ENCODE results near the gene AP4B1.
"Not testable (repeated sequence)": the region's sequence is repeated elsewhere in the genome, so short reads cannot be mapped to it uniquely, and the experiment has no call there.

AP4B1 gene

GRCh38 chr1:113904674-113905434, at the start of gene AP4B1, which contains the start of gene DCLRE1B:
TSS of gene AP4B1 (minus strand) at chr1:113904799. CDS start at chr1:113904717, 82 bp downstream.
TSS of gene DCLRE1B (plus strand) at chr1:113905326. CDS start at chr1:113905587, 261 bp downstream.
- DNase-seq, result peak; percentile 99

DNA sequence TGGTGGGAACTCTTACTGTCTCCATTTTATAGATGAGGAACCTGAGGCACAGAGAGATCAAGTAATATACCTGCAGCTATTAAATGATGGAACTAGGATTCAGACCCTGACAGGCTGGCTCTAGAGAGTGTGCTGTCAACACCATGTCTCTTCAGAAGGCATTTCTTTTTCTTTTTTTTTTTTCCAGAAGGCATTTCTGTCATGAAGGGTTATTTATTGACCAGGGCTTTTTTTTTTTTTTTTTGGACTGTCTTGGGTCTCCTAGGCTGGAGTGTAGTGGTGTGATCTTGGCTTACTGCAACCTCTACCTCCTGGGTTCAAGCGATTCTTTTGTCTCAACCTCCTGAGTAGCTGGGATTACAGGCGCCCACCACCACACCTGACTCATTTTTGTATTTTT, 47.1 kb upstream of the AP4B1 start:
- DNase-seq, result no peak

- DNase-seq, result no peak
These were observed 46.3 kb upstream of the AP4B1 start for GRCh38 chr1:113950908-113951307.

DNA sequence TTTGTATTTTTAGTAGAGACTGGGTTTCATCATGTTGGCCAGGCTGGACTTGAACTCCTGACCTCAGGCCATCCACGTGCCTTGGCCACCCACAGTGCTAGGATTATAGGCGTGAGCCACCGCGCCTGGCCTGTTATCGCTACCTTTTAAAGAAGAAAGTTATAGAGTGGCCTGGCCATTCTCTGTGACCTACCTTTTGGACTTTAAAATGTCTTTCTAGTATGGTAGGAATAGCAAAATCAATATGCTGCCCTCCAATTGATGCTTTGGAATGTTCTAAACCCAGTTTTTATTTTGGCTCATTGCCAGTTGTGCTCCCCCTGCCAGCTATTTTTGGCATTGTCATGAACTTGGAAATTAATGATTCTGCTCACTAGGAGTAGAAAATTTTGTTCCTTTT, 44.4 kb upstream of the AP4B1 start:
- no peak for DNase-seq

DNA sequence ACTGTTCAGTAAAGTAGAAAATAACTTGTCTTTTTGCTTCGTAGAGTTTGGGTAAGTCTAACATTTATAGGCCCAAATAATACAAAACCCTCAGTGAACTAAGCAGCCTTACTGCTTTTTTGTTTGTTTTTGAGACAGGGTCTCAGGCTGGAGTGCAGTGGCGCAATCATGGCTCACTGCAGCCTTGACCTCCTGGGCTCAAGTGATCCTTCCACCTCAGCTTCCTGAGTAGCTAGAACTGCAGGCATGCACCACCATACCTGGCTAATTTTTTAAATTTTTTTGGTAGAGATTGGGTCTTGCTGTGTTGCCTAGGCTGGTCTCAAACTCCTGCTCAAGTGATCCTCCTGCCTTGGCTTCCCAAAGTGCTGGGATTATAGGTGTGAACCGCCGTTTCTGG, 43.6 kb upstream of the AP4B1 start:
- DNase-seq, result not testable (repeated sequence)

- DNase-seq, result no peak
These were observed 42.9 kb upstream of the AP4B1 start for GRCh38 chr1:113947388-113948107.

- no peak for DNase-seq
These were observed 42.2 kb upstream of the AP4B1 start for GRCh38 chr1:113946678-113947387.

DNA sequence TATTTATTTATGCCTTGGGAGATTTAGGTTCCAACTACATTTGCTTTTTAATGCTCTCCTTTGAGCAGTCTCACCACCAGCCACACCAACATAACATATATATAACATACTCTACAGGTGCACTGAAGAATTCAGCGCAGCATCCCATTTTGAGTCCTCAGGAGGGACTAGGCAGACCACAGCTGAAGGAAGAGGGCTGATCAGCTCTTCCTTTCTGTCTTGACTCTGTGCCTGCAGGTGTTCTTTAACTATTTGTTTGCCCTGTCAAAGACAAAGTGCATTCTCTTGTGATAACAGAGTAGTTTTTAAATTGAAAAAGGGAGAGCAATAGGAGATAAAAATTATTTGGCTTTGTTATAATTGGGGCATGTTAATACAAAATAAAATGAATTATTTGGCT, 41.5 kb upstream of the AP4B1 start:
- DNase-seq, result no peak

DNA sequence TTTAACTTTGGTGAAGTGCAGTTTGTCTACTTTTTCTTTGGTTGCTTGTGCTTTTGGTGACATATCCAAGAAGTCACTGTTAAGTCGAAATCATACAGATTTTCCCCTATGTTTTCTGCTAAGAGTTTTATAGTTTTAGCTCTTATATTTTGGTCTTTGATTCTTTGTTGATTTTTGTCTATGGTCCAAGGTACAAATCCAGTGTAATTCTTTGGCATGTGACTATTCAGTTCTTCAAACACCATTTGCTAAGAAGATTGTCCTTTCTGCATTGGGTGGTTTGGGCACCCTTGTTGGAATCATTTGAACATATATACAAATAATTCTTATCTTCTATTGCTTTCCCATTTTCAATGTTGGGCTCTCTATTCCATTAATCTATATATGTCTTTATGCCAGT, 40.7 kb upstream of the AP4B1 start:
- DNase-seq, result no peak

DNA sequence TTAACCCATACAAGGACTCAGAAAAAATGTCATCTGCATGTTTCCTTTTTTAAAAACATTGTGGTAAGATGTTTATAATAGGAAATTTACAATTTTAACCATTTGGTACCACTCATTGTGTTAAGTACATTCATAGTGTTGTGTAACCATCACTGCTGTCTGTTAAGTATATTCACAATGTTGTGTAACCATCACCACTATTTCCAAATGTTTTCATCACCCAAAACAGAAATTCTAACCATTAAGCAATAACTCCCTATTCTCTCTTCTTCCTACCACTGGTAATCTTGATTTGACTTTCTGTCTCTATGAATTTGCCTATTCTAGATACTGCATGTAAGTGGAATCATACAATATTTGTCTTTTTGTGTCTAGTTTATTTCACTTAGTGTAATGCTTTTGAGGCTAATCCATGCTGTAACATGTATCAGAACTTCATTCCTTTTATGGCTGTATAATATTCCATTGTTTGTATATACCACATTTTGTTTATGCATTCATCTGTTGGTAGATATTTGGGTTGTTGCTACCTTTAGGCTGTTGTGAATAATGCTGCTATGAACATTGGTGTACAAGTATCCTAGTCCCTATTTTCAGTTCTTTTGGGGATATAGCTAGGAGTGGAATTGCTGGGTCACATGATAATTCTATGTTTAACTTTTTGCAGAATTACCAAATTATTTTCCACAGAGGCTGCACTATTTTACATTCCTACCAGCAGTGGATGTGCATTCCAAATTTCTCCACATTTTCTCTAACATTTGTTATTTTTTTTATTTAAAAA, 38.6 kb upstream of the AP4B1 start:
- DNase-seq, result no peak

DNA sequence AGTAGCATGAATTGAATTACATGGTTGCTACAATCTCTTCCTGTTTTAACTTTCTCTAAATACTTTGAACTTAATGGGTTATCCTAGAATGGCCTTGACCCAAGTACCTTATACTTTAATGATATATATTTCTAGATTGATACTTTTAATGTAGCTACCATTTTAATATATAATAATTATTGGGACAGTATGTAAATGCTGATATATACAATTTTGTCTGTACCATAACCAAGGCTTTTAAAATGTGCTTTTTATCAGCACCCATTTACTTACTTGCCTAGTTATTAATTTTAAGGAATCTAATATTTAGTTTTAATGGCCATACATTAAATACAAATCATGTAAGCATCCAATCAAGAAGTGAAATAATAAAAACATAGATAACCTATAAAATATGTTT, 37.9 kb upstream of the AP4B1 start:
- DNase-seq, result no peak

DNA sequence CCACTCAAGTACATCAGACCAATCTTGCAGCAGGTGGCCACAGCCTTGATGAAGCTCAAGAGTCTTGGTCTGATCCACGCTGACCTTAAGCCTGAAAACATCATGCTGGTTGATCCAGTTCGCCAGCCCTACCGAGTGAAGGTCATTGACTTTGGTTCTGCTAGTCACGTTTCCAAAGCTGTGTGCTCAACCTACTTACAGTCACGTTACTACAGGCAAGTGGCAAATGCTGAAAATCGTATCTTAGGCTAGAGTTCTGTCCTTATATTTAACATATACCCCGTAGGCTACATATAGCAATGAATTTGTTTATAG, 36.6 kb upstream of the AP4B1 start:
- no peak for DNase-seq

- peak; percentile 50 for DNase-seq
These were observed 36.0 kb upstream of the AP4B1 start for GRCh38 chr1:113940365-113941244.

DNA sequence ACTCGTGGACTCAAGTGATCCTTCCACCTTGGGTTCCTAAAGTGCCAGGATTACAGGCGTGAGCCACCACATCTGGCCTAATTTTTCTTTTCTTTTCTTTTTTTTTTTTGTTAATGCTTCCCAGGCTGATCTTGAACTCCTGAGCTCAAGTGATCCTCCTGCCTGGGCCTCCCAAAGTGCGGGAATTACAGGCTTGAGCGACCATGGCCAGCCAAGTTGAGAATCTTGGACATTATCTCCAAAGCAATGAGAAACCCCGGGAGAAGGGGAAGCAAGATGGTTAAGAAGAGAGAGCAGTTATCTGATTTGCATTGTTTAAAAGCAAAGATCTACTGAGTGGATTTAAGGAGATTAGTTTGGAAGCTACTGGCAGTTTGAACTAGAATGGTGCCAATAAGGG, 33.6 kb upstream of the AP4B1 start:
- DNase-seq, result no peak

GRCh38 chr1:113937146-113937545, 32.5 kb upstream of the AP4B1 start:
- no peak for DNase-seq

DNA sequence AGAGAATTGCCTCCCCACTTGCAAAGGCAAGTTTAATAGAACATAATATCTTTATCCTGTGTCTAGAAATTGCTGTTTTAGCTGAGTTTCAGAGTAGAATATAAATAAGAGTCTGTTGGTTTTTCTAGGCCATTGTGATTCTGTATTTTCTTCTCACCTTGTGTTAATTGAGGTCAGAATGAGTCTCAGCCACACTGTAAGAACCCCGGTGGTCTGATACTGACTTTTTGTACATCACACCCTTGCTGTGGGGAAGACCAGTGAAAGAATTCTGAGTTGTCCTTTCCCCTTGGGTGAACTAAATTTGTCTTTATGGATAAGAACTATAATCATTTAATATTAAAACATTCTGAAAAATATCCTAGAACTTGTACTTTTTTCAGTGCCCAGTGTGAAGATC, 31.4 kb upstream of the AP4B1 start:
- DNase-seq, result no peak

DNA sequence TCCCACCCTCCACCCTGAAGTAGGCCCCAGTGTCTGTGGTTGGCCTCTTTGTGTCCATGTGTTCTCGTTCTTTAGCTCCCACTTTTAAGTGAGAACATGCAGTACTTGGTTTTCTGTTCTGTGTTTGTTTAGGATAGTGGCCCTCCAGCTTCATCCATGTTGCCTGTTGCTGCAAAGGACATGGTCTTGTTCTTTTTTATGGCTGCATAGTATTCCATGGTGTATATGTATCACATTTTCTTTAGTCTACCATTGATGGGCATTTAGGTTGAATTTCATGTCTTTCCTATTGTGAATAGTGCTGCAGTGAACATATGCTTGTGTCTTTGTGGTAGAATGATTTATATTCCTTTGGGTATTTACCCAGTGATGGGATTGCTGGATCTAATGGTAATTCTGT, 30.6 kb upstream of the AP4B1 start:
- DNase-seq, result no peak

- DNase-seq, result no peak
These were observed 30.0 kb upstream of the AP4B1 start for GRCh38 chr1:113934511-113935055.

GRCh38 chr1:113934006-113934405, 29.4 kb upstream of the AP4B1 start:
- DNase-seq, result no peak

- no peak for DNase-seq
These were observed 26.9 kb upstream of the AP4B1 start for GRCh38 chr1:113931451-113931851.

- DNase-seq, result peak; percentile 88
These were observed 26.0 kb upstream of the AP4B1 start for GRCh38 chr1:113930499-113931161.
